Upper lobe of left lung (tissue), 6 donors: Measurements from ENCODE around the gene SRGAP3. TPM values are rescaled to one million over a fixed set of nuclear protein-coding genes. Genes with fewer than 3 reads are reported as not detected.

Experiments
- ATAC-seq, 2 donors: fragments of 200-7000 bp; cut with Tn5 transposase; one replicate each; pipeline ENCODE4 v1.9.1; 2022; ENCODE audit warnings: mild to moderate bottlenecking in 2 of 2, moderate library complexity in 2 of 2; ENCODE audit not compliant: low FRiP score in 2 of 2
- DNase-seq, 2 donors: peaks; one replicate each; pipeline ENCODE4 v3.0.0-alpha.2; 2019 to 2020
- H3K27ac ChIP-seq, 4 donors: fragments of 200-600 bp; sonication (generic); one replicate each; pipeline ENCODE4 v1.5.1; 2016 to 2019
- H3K27me3 ChIP-seq, 4 donors: fragments of 200-600 bp; sonication (generic); one replicate each; pipeline ENCODE4 v1.5.1; 2017 to 2019
- H3K36me3 ChIP-seq, 4 donors: fragments of 200-600 bp; sonication (generic); one replicate each; pipeline ENCODE4 v1.5.1; 2016 to 2019
- H3K4me1 ChIP-seq, 4 donors: fragments of 200-600 bp; sonication (generic); one replicate each; pipeline ENCODE4 v1.5.1; 2018 to 2019
- H3K4me3 ChIP-seq, 4 donors: fragments of 200-600 bp; sonication (generic); one replicate each; pipeline ENCODE4 v1.5.1; 2017 to 2019; ENCODE audit warnings: mild to moderate bottlenecking in 2 of 4, moderate library complexity in 1 of 4
- H3K9me3 ChIP-seq, 4 donors: fragments of 200-600 bp; sonication (generic); one replicate each; pipeline ENCODE4 v1.5.1; 2018 to 2019
- EP300 ChIP-seq, 4 donors: sonication (generic); formaldehyde crosslinking; IDR thresholded peaks; one replicate each; pipeline ENCODE4 v1.5.1; 2017; ENCODE audit warnings: antibody characterized with exemption in 4 of 4, control low read depth in 2 of 4
- POLR2A ChIP-seq, 4 donors: fragments of 450-650 bp; IDR thresholded peaks; one replicate each; pipeline ENCODE4 v1.5.1; 2016 to 2017; ENCODE audit warnings: antibody characterized with exemption in 4 of 4, mild to moderate bottlenecking in 2 of 4
- POLR2AphosphoS5 ChIP-seq, 2 donors: sonication (generic); formaldehyde crosslinking; IDR thresholded peaks; one replicate each; pipeline ENCODE4 v1.5.1; 2017; ENCODE audit warnings: antibody characterized with exemption in 2 of 2
- WGBS, 2 donors: methylation state at CpG; one replicate each; pipeline ENCODE4 v1.1.5; 2017 to 2018; 5-methylcytosine and 5-hydroxymethylcytosine counted together
- total RNA-seq, 6 donors: library from RNA; depleted of rRNA in 4 of 6; stranded (reverse); fragments of >200 nt in 4 of 6; gene quantifications; one replicate each; pipeline versions ENCODE4 v1.1.0 to v1.2.1, GENCODE V29; 2016 to 2021
- TF ChIP-seq, protein P1 (sequence below), 6 experiments: fragments of 450-650 bp in 4 of 6; fragments of 200-600 bp in 2 of 6; sonication (generic) in 2 of 6; IDR thresholded peaks; one replicate each; pipeline ENCODE4 v1.5.1; 2016 to 2019; ENCODE audit warnings: antibody characterized with exemption in 6 of 6
- donor health status: DM: no; HTN: no; CAD: no; lungs with moderate emphysema.
- donor health status: DM: no; HTN: yes; CAD: no; lungs with severe emphysema.

The SRGAP3 gene
- total RNA-seq, 6 donors from 2014 or later = 4.6 to 29.6 (median 11.4) TPM

- Histone ChIP-seq H3K36me3 (no peaks in the 10 kb centered on the region), H3K27ac (no peak overlapping the region), H3K4me1 (no peaks in the 10 kb centered on the region), H3K4me3 (no peak overlapping the region), H3K9me3 (no peaks in the 10 kb centered on the region), H3K27me3 (no peaks in the 10 kb centered on the region)
- ATAC-seq (no peak), DNase-seq (no peak)
- 62 to 88% methylated on average over 2 of the region's 2 CpGs for WGBS, 2 donors
- TF ChIP-seq POLR2AphosphoS5 (IDR thresholded peaks at IDR 0.05) = no peak
- TF ChIP-seq EP300 (IDR thresholded peaks at IDR 0.05) = no peak
- TF ChIP-seq POLR2A (IDR thresholded peaks at IDR 0.05) = no peak
- TF ChIP-seq, protein P1, sequence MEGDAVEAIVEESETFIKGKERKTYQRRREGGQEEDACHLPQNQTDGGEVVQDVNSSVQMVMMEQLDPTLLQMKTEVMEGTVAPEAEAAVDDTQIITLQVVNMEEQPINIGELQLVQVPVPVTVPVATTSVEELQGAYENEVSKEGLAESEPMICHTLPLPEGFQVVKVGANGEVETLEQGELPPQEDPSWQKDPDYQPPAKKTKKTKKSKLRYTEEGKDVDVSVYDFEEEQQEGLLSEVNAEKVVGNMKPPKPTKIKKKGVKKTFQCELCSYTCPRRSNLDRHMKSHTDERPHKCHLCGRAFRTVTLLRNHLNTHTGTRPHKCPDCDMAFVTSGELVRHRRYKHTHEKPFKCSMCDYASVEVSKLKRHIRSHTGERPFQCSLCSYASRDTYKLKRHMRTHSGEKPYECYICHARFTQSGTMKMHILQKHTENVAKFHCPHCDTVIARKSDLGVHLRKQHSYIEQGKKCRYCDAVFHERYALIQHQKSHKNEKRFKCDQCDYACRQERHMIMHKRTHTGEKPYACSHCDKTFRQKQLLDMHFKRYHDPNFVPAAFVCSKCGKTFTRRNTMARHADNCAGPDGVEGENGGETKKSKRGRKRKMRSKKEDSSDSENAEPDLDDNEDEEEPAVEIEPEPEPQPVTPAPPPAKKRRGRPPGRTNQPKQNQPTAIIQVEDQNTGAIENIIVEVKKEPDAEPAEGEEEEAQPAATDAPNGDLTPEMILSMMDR (IDR thresholded peaks at IDR 0.05) = no peak
These were observed 46.1 kb downstream of the SRGAP3 start for GRCh38 chr3:9203317-9203716.

- no peak for ATAC-seq
- Histone ChIP-seq H3K27me3 (no peaks in the 10 kb centered on the region), H3K36me3 (no peaks in the 10 kb centered on the region), H3K4me1 (no peaks in the 10 kb centered on the region), H3K4me3 (no peak overlapping the region), H3K9me3 (no peaks in the 10 kb centered on the region), H3K27ac (no peak overlapping the region)
- TF ChIP-seq POLR2AphosphoS5 (IDR thresholded peaks at IDR 0.05) (no peak), EP300 (IDR thresholded peaks at IDR 0.05) (no peak), POLR2A (IDR thresholded peaks at IDR 0.05) (no peak)
- TF ChIP-seq, protein P1 (IDR thresholded peaks at IDR 0.05) = no peak
- DNase-seq = peak in 1 of 2 donors; percentile 10
- 71 to 85% methylated on average over 1 to 4 of the region's 4 CpGs for WGBS, 2 donors
These were observed 46.9 kb downstream of the SRGAP3 start for GRCh38 chr3:9202546-9202945.

GRCh38 chr3:9201955-9202354, 47.5 kb downstream of the SRGAP3 start:
- TF ChIP-seq, protein P1 (IDR thresholded peaks at IDR 0.05) = no peak
- TF ChIP-seq POLR2AphosphoS5 (IDR thresholded peaks at IDR 0.05) = no peak
- TF ChIP-seq EP300 (IDR thresholded peaks at IDR 0.05) = no peak
- TF ChIP-seq POLR2A (IDR thresholded peaks at IDR 0.05) = no peak
- no peak for DNase-seq
- no peak overlapping the region for H3K27ac ChIP-seq
- 90 to 93% methylated on average over 6 of the region's 6 CpGs for WGBS, 2 donors
- H3K9me3 ChIP-seq = no peaks in the 10 kb centered on the region
- no peaks in the 10 kb centered on the region for H3K36me3 ChIP-seq
- no peaks in the 10 kb centered on the region for H3K4me1 ChIP-seq
- H3K27me3 ChIP-seq = no peaks in the 10 kb centered on the region
- no peak overlapping the region for H3K4me3 ChIP-seq
- no peak for ATAC-seq

- no peak overlapping the region for H3K4me3 ChIP-seq
- no peaks in the 10 kb centered on the region for H3K27me3 ChIP-seq
- no peaks in the 10 kb centered on the region for H3K36me3 ChIP-seq
- ATAC-seq (peak in 1 of 2 donors; percentile 61), DNase-seq (no peak)
- TF ChIP-seq POLR2AphosphoS5 (IDR thresholded peaks at IDR 0.05) (no peak), EP300 (IDR thresholded peaks at IDR 0.05) (no peak), POLR2A (IDR thresholded peaks at IDR 0.05) (no peak)
- TF ChIP-seq, protein P1 (IDR thresholded peaks at IDR 0.05) = no peak
- no peak overlapping the region for H3K27ac ChIP-seq
- no peaks in the 10 kb centered on the region for H3K9me3 ChIP-seq
- 65 to 90% methylated on average over 2 to 5 of the region's 5 CpGs for WGBS, 2 donors
- no peaks in the 10 kb centered on the region for H3K4me1 ChIP-seq
These were observed 48.2 kb downstream of the SRGAP3 start for GRCh38 chr3:9201266-9201665.

- Histone ChIP-seq H3K36me3 (no peaks in the 10 kb centered on the region), H3K27ac (no peak overlapping the region), H3K27me3 (no peaks in the 10 kb centered on the region), H3K4me1 (no peaks in the 10 kb centered on the region), H3K9me3 (no peaks in the 10 kb centered on the region), H3K4me3 (no peak overlapping the region)
- no peak for DNase-seq
- no peak for TF ChIP-seq POLR2AphosphoS5 (IDR thresholded peaks at IDR 0.05)
- TF ChIP-seq, protein P1 (IDR thresholded peaks at IDR 0.05) = no peak
- no peak for TF ChIP-seq EP300 (IDR thresholded peaks at IDR 0.05)
- TF ChIP-seq POLR2A (IDR thresholded peaks at IDR 0.05) = no peak
- 82 to 86% methylated on average over 3 of the region's 3 CpGs for WGBS, 2 donors
- ATAC-seq = no peak
These were observed 49.7 kb downstream of the SRGAP3 start for GRCh38 chr3:9199775-9200174.
